ENCODE data around the gene FGF21.

- TF ChIP-seq CTCF (tag by site-specific recombination; IDR thresholded peaks at IDR 0.05) (no peak), ZNF23 (tag by site-specific recombination; IDR thresholded peaks at IDR 0.05; ENCODE audit: borderline replicate concordance) (no peak), REST (tag by site-specific recombination; IDR thresholded peaks at IDR 0.05) (no peak), ZNF610 (tag by site-specific recombination; IDR thresholded peaks at IDR 0.05; ENCODE audit: borderline replicate concordance) (no peak), ZNF274 (IDR thresholded peaks at IDR 0.05; ENCODE audit: low read length) (no peak), ZNF274 (tag by site-specific recombination; IDR thresholded peaks at IDR 0.05; ENCODE audit: borderline replicate concordance) (no peak), ZNF133 (tag by site-specific recombination; IDR thresholded peaks at IDR 0.05) (no peak), ZNF704 (tag by site-specific recombination; IDR thresholded peaks at IDR 0.05) (no peak), SP2 (tag by site-specific recombination; IDR thresholded peaks at IDR 0.05) (no peak), ZNF791 (tag by site-specific recombination; IDR thresholded peaks at IDR 0.05) (no peak), GFI1B (tag by site-specific recombination; IDR thresholded peaks at IDR 0.05) (no peak), ZFP41 (tag by site-specific recombination; IDR thresholded peaks at IDR 0.05; ENCODE audit: borderline replicate concordance) (no peak), SETDB1 (IDR thresholded peaks at IDR 0.05; ENCODE audit: insufficient read length, low read length) (no peak)
- TF ChIP-seq, protein P1, sequence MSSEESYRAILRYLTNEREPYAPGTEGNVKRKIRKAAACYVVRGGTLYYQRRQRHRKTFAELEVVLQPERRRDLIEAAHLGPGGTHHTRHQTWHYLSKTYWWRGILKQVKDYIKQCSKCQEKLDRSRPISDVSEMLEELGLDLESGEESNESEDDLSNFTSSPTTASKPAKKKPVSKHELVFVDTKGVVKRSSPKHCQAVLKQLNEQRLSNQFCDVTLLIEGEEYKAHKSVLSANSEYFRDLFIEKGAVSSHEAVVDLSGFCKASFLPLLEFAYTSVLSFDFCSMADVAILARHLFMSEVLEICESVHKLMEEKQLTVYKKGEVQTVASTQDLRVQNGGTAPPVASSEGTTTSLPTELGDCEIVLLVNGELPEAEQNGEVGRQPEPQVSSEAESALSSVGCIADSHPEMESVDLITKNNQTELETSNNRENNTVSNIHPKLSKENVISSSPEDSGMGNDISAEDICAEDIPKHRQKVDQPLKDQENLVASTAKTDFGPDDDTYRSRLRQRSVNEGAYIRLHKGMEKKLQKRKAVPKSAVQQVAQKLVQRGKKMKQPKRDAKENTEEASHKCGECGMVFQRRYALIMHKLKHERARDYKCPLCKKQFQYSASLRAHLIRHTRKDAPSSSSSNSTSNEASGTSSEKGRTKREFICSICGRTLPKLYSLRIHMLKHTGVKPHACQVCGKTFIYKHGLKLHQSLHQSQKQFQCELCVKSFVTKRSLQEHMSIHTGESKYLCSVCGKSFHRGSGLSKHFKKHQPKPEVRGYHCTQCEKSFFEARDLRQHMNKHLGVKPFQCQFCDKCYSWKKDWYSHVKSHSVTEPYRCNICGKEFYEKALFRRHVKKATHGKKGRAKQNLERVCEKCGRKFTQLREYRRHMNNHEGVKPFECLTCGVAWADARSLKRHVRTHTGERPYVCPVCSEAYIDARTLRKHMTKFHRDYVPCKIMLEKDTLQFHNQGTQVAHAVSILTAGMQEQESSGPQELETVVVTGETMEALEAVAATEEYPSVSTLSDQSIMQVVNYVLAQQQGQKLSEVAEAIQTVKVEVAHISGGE (tag by site-specific recombination; conservative IDR thresholded peaks at IDR 0.05; ENCODE audit: low read depth), result no peak
- TF ChIP-seq, protein P2, sequence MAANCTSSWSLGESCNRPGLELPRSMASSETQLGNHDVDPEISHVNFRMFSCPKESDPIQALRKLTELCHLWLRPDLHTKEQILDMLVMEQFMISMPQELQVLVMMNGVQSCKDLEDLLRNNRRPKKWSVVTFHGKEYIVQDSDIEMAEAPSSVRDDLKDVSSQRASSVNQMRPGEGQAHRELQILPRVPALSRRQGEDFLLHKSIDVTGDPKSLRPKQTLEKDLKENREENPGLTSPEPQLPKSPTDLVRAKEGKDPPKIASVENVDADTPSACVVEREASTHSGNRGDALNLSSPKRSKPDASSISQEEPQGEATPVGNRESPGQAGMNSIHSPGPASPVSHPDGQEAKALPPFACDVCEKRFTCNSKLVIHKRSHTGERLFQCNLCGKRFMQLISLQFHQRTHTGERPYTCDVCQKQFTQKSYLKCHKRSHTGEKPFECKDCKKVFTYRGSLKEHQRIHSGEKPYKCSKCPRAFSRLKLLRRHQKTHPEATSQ (tag by site-specific recombination; IDR thresholded peaks at IDR 0.05), result no peak
Measured at GRCh38 chr19:48746110-48746509, 9.2 kb upstream of the FGF21 start.
